Keratinocyte (primary cell): ENCODE measurements around the gene CTDSPL. TPM values are rescaled to one million over a fixed set of nuclear protein-coding genes. Genes with fewer than 3 reads are reported as not detected.

Experiments
- DNase-seq: peaks from one replicate; pipeline ENCODE4 v3.0.0-alpha.2; 2011; ENCODE audit warnings: low read depth, missing footprints, low spot score
- FAIRE-seq: peaks from 2 replicates; lab custom pipeline; 2011; peaks lifted over from hg19 to GRCh38; lab: Jason Lieb, UNC
- H2AFZ ChIP-seq: 2 replicates; pipeline ENCODE4 v1.6.0; 2012; ENCODE audit warnings: low read length, control low read depth, inconsistent platforms; ENCODE audit not compliant: control insufficient read depth
- H3K27ac ChIP-seq: 2 replicates; pipeline ENCODE4 v1.5.1; 2011; ENCODE audit warnings: low read length; ENCODE audit not compliant: control insufficient read depth, insufficient read depth
- H3K27me3 ChIP-seq: 3 replicates; pipeline ENCODE4 v1.6.0; 2011; ENCODE audit warnings: low read length; ENCODE audit not compliant: control insufficient read depth, insufficient read depth; ENCODE audit errors: extremely low read depth
- H3K36me3 ChIP-seq, 2 experiments: 2 replicates in 1 of 2; 3 replicates in 1 of 2; pipeline ENCODE4 v1.5.1; 2011; ENCODE audit warnings: low read length in 2 of 2, mild to moderate bottlenecking in 1 of 2; ENCODE audit not compliant: control insufficient read depth in 2 of 2, insufficient read depth in 2 of 2; ENCODE audit errors: extremely low read depth in 1 of 2
- H3K4me1 ChIP-seq: 3 replicates; pipeline ENCODE4 v1.5.1; 2011; ENCODE audit warnings: low read length; ENCODE audit not compliant: control insufficient read depth, insufficient read depth; ENCODE audit errors: extremely low read depth
- H3K4me2 ChIP-seq: 3 replicates; pipeline ENCODE4 v1.6.0; 2011; ENCODE audit warnings: low read depth, low read length; ENCODE audit not compliant: control insufficient read depth, insufficient read depth; ENCODE audit errors: extremely low read depth
- H3K4me3 ChIP-seq, 3 experiments: fragments of 200-600 bp in 1 of 3; sonication (generic) in 1 of 3; 2 replicates in 2 of 3; 3 replicates in 1 of 3; pipeline ENCODE4 v1.5.1; 2011 to 2016; ENCODE audit warnings: low read length in 3 of 3, mild to moderate bottlenecking in 3 of 3, control low read depth in 2 of 3, inconsistent platforms in 1 of 3, low read depth in 1 of 3, mixed read lengths in 1 of 3, mixed run types in 1 of 3, moderate library complexity in 1 of 3; ENCODE audit not compliant: control insufficient read depth in 2 of 3, insufficient read depth in 2 of 3; ENCODE audit errors: extremely low read depth in 1 of 3
- H3K79me2 ChIP-seq: 2 replicates; pipeline ENCODE4 v1.6.0; 2012; ENCODE audit warnings: low read length; ENCODE audit not compliant: control insufficient read depth, insufficient read depth
- H3K9ac ChIP-seq: 3 replicates; pipeline ENCODE4 v1.6.0; 2011; ENCODE audit warnings: low read length; ENCODE audit not compliant: control insufficient read depth, insufficient read depth; ENCODE audit errors: extremely low read depth
- H3K9me1 ChIP-seq: 3 replicates; pipeline ENCODE4 v1.6.0; 2011; ENCODE audit warnings: low read length; ENCODE audit not compliant: control insufficient read depth, insufficient read depth; ENCODE audit errors: extremely low read depth
- H3K9me3 ChIP-seq: 2 replicates; pipeline ENCODE4 v1.5.1; 2012; ENCODE audit warnings: low read depth, low read length; ENCODE audit not compliant: control insufficient read depth
- H4K20me1 ChIP-seq: 3 replicates; pipeline ENCODE4 v1.6.0; 2011; ENCODE audit warnings: low read length; ENCODE audit not compliant: control insufficient read depth, insufficient read depth; ENCODE audit errors: extremely low read depth
- EZH2 ChIP-seq: IDR thresholded peaks from one replicate; pipeline ENCODE4 v1.6.1; 2012; ENCODE audit warnings: inconsistent platforms, mild to moderate bottlenecking, low read length, moderate library complexity
- dilution Hi-C: fragments of 300-500 bp; cut with MboI; formaldehyde crosslinking; loops from one replicate; pipeline ENCODE4 v1.7.0; 2020; ENCODE audit warnings: low sequenced_read_pairs; ENCODE audit not compliant: extremely low pct_ligation_motif_present
- polyA plus RNA-seq, 5 experiments: library from polyadenylated mRNA; depleted of rRNA in 3 of 5; stranded (reverse) in 3 of 5; stranded (forward) in 1 of 5; unstranded in 1 of 5; fragments of >200 nt; gene quantifications; 1 replicate in 1 of 5; 2 replicates in 3 of 5; 3 replicates in 1 of 5; pipeline versions ENCODE4 v1.2.1 to v1.2.3, GENCODE V29; 2011 to 2012; ENCODE audit warnings: missing spikeins in 2 of 5, low read depth in 1 of 5, low replicate concordance in 1 of 5
- TF ChIP-seq, protein P1 (sequence below), 3 experiments: IDR thresholded peaks in 1 of 3; conservative IDR thresholded peaks in 1 of 3; optimal IDR thresholded peaks in 1 of 3; 2 replicates in 2 of 3; 3 replicates in 1 of 3; pipeline versions ENCODE3 to v1.5.1; 2011; ENCODE audit warnings: low read length in 3 of 3, mild to moderate bottlenecking in 3 of 3, moderate library complexity in 2 of 3, control low read depth in 1 of 3, inconsistent platforms in 1 of 3; ENCODE audit not compliant: insufficient read depth in 2 of 3; ENCODE audit errors: extremely low read depth in 1 of 3

CTDSPL gene
- polyA plus RNA-seq, 1 donor (not counting 4 experiments of a cell fraction or from before 2014, with no cell fraction given): 83.2 TPM

DNA sequence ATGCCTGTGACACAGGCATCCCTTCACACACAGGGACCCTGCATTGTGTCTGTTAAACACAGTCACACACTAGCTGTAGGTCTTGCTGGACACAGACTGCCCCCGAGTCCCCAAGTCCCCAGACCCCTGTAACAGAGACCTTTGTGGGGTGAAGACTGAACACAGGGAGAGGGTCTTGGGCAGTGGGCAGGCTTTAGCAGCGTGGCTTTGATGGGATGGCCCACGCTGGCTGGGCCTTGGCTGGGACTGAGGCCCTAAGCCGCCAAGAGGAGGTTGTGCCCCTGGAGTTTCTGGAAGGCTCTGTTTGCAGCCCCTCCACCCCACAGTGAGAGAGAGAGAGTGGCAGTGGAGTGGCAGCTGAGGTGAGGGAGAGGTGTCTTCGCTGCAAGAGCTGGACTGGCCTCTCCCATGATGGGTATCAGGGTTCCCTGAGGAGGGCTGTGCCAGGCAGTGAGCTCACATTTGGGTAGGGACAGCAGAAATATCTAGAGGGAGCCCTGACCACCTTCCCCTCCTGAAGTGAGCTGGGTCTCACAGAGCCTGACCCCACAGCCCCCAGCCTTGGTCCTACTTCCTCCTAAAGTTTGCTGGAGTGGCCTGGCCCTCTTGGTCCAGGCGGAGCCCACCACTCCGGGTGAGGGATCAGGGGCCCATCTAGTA lies 128.3 kb downstream of the CTDSPL start:
- Histone ChIP-seq H3K4me1 (peaks cover 19% of the 10 kb centered on the region), H3K4me2 (no peak overlapping the region), H3K27ac (no peak overlapping the region), H3K4me3 (no peak overlapping the region), H2AFZ (no peak overlapping the region), H3K9me1 (no peaks in the 10 kb centered on the region), H4K20me1 (no peaks in the 10 kb centered on the region), H3K79me2 (no peaks in the 10 kb centered on the region), H3K36me3 (peaks cover 0 to under 1% of the 10 kb centered on the region in 2 experiments), H3K9me3 (no peaks in the 10 kb centered on the region), H3K9ac (no peak overlapping the region), H3K27me3 (no peaks in the 10 kb centered on the region)
- DNase-seq (no peak), FAIRE-seq (no peak)
- dilution Hi-C loops: no loop called here
- no peak for TF ChIP-seq EZH2
- TF ChIP-seq, protein P1, sequence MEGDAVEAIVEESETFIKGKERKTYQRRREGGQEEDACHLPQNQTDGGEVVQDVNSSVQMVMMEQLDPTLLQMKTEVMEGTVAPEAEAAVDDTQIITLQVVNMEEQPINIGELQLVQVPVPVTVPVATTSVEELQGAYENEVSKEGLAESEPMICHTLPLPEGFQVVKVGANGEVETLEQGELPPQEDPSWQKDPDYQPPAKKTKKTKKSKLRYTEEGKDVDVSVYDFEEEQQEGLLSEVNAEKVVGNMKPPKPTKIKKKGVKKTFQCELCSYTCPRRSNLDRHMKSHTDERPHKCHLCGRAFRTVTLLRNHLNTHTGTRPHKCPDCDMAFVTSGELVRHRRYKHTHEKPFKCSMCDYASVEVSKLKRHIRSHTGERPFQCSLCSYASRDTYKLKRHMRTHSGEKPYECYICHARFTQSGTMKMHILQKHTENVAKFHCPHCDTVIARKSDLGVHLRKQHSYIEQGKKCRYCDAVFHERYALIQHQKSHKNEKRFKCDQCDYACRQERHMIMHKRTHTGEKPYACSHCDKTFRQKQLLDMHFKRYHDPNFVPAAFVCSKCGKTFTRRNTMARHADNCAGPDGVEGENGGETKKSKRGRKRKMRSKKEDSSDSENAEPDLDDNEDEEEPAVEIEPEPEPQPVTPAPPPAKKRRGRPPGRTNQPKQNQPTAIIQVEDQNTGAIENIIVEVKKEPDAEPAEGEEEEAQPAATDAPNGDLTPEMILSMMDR (optimal IDR thresholded peaks at IDR 0.05 in 1 of 3, IDR thresholded peaks at IDR 0.05 in 1 of 3, conservative IDR thresholded peaks at IDR 0.05 in 1 of 3; ENCODE audit: extremely low read depth in 1 of 3, insufficient read depth in 2 of 3, low read length in 3 of 3): no peak

GRCh38 chr3:37990527-37990926 lies 128.8 kb downstream of the CTDSPL start, which contains the start of gene VILL:
TSS of gene VILL (plus strand) at chr3:37990786. CDS start at chr3:37993673, 2,887 bp downstream.
- no peaks in the 10 kb centered on the region for H4K20me1 ChIP-seq
- peaks cover 19% of the 10 kb centered on the region for H3K4me1 ChIP-seq
- H3K9ac ChIP-seq: no peak within 1 kb of the TSS
- H3K79me2 ChIP-seq: no peaks in the 10 kb centered on the region
- H3K4me3 ChIP-seq: no peak within 1 kb of the TSS
- TF ChIP-seq, protein P1 (optimal IDR thresholded peaks at IDR 0.05 in 1 of 3, IDR thresholded peaks at IDR 0.05 in 1 of 3, conservative IDR thresholded peaks at IDR 0.05 in 1 of 3; ENCODE audit: extremely low read depth in 1 of 3, insufficient read depth in 2 of 3, low read length in 3 of 3): no peak
- H3K27ac ChIP-seq: no peak within 1 kb of the TSS
- no peak within 1 kb of the TSS for H2AFZ ChIP-seq
- H3K4me2 ChIP-seq: no peak within 1 kb of the TSS
- H3K36me3 ChIP-seq: no peaks in the 10 kb centered on the region
- no peak for FAIRE-seq
- dilution Hi-C loops: no loop called here
- DNase-seq: no peak
- H3K9me1 ChIP-seq: no peaks in the 10 kb centered on the region
- H3K9me3 ChIP-seq: no peaks in the 10 kb centered on the region
- H3K27me3 ChIP-seq: no peaks in the 10 kb centered on the region
